ENCODE measurements around the gene GALNT6.

DNA sequence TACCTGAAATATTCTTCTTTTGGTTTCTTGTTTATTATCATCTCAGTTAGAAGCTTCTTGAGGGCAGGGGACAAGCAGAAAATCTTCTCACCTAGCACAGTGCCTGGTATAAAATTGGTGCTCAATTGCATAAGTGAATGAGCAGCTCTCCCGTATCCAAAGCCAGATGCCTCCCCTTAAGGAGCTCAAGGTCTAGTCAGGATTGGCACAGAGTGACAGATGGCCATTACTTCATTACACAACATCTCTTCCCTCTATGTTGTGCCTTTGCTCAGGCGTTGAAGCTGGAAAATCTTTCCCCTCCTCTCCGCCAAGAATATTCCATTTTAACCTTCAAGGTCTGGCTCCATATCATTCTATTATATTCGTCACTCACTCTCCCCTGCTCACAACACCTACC lies 37.0 kb upstream of the GALNT6 start:
- TF ChIP-seq CTCF (IDR thresholded peaks at IDR 0.05) = no peak
- no peak for TF ChIP-seq POLR2A (IDR thresholded peaks at IDR 0.05)

All from testis (tissue), 2 donors.